ENCODE data around the gene EIF5A2.
"Not testable (repeated sequence)": the region's sequence is repeated elsewhere in the genome, so short reads cannot be mapped to it uniquely, and the experiment has no call there.

- not testable (repeated sequence) for TF ChIP-seq CTCF (IDR thresholded peaks at IDR 0.05); REST (IDR thresholded peaks at IDR 0.05; ENCODE audit: insufficient read depth in 1 of 2, low read depth in 2 of 2, low read length in 1 of 2); POLR2AphosphoS5 (IDR thresholded peaks at IDR 0.05; ENCODE audit: low read depth, low read length); SIN3A (IDR thresholded peaks at IDR 0.05; ENCODE audit: borderline replicate concordance, insufficient read depth, low read depth, low read length); TCF7L2 (IDR thresholded peaks at IDR 0.05; ENCODE audit: low read depth, low read length)
Measured at GRCh38 chr3:170897199-170897598, 11.2 kb downstream of the EIF5A2 start.
